Body of pancreas (tissue), 4 donors: Measurements from ENCODE around the gene TIMM10.

Experiments
- POLR2A ChIP-seq, 3 donors: fragments of 450-650 bp; IDR thresholded peaks; one replicate each; pipeline ENCODE4 v1.6.1; 2016; ENCODE audit warnings: antibody characterized with exemption in 3 of 3, mild to moderate bottlenecking in 2 of 3
- TF ChIP-seq, protein P1 (sequence below), 7 experiments: fragments of 450-650 bp in 4 of 7; fragments of 200-600 bp in 3 of 7; sonication (generic) in 3 of 7; IDR thresholded peaks; one replicate each; pipeline ENCODE4 v1.5.1; 2016 to 2019; ENCODE audit warnings: antibody characterized with exemption in 7 of 7

DNA sequence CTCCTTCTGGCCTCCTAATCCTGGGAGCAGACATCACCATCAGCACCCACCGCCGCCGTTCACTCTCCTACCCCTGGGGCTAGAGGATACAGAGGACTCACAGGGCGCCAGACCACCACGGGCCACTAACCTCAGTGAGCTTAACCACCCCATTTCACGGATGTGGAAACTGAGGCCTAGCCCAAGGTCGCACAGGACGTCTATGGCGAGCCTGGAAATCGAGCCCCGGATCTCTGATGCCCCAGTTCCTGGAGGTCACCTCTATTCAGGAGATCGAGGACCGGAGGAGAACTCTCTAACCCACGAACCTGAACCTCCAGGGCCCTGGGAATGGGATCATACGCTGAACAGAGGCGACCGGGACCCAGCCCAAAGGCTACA is 349 bp downstream of the TIMM10 start:
- TF ChIP-seq POLR2A (IDR thresholded peaks at IDR 0.05) = no peak
- TF ChIP-seq, protein P1, sequence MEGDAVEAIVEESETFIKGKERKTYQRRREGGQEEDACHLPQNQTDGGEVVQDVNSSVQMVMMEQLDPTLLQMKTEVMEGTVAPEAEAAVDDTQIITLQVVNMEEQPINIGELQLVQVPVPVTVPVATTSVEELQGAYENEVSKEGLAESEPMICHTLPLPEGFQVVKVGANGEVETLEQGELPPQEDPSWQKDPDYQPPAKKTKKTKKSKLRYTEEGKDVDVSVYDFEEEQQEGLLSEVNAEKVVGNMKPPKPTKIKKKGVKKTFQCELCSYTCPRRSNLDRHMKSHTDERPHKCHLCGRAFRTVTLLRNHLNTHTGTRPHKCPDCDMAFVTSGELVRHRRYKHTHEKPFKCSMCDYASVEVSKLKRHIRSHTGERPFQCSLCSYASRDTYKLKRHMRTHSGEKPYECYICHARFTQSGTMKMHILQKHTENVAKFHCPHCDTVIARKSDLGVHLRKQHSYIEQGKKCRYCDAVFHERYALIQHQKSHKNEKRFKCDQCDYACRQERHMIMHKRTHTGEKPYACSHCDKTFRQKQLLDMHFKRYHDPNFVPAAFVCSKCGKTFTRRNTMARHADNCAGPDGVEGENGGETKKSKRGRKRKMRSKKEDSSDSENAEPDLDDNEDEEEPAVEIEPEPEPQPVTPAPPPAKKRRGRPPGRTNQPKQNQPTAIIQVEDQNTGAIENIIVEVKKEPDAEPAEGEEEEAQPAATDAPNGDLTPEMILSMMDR (IDR thresholded peaks at IDR 0.05) = no peak
